ENCODE data around the gene SHISAL2A.

Gene SHISAL2A

GRCh38 chr1:52659851-52660596, 27.1 kb downstream of the SHISAL2A start:
- DNase-seq (ENCODE audit: low read depth), result no peak

DNA sequence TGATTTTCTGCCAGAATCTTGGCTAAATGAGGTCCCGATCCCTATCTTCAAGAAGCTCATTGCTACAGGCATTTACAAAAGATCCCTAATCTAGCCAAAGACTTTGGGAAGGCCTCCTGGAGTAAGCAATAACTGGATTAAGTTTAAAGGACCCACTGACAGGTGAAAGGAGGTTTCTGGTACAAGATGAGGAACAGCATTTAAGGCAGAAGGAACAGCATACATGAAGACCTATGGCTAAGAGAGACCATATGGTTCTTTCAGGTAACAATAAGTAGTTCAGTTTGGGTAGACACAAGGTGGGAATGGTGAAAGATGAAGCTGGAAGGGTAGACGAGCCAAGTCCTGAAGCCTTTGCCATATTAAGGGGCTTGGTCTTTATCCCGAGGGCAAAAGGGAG, 27.8 kb downstream of the SHISAL2A start:
- DNase-seq (ENCODE audit: low read depth), result no peak

DNA sequence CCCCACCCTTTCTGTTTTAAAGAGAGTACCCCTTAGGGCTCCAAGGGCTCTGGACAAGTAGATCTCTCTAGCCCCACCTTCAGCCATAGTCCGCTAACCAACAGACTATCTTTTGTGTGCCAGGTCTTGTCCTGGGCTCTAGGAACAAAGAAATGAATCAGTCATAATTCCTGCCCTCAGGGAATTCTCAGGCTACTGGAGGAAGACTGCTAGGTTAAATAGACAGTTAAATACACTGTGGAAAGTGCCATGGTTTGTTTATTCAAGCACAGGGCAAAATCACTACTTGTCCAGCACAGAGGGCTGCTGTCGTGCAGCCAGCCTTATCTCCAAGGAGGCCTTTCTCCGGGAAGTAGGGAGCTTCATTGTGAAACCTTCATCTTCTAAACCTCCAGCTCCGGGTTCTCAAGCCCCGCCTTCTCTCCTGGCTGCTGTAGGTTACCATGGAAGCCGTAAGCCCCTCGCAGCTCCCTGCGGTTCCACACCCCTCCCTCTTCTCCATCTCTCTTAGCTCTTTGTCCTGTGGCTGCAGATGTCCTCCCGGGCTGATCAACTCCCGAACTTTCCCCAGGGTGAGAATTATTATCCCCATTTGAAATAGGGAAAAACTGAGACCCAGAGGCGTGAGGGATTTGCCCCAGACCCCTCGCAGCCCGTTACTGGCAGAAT, 29.8 kb downstream of the SHISAL2A start:
- DNase-seq (ENCODE audit: low read depth), result no peak

GRCh38 chr1:52663716-52664115, 30.7 kb downstream of the SHISAL2A start:
- DNase-seq (ENCODE audit: low read depth), result no peak

GRCh38 chr1:52665006-52665941, 32.3 kb downstream of the SHISAL2A start:
- DNase-seq (ENCODE audit: low read depth), result no peak

GRCh38 chr1:52667290-52667689, 34.3 kb downstream of the SHISAL2A start:
- DNase-seq (ENCODE audit: low read depth), result no peak

DNA sequence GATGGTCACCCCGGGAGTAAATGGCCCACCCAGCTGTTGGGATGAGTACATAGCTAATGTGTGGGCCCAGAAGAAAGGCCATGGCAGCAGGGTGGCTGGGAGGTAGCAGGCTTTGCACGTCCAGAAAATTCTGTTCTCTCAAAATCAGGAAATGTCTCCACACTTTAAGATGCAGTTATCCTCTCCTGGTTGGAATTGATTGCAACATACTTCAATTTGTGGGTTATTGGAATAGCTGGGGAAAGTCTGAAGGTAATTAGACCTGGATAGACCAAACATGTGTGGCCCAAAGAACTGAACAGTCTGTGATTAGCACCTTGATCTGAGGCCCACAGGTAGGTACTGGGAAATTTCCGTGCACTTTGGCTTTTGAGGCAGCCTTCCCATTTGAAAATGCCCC, 35.0 kb downstream of the SHISAL2A start:
- DNase-seq (ENCODE audit: low read depth), result no peak

DNA sequence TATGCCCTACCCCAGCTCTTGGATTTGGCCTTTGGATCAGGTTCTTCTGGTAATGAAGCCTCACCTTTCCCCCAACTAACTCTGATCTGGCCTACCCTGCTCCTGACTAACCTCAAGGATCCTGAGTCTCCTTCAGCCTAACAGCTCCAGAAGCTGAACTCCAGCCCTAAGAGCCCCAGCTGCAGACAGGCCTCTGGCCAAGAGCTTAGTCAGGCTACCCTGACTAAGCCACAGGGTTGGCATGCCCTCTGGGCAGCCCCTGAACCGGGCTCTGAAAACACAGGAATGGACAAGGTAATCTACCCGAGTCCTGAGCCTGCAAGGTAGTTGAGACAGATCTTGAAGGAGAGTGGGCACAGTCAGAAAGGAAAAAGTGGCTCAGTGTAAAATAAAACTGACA, 35.7 kb downstream of the SHISAL2A start:
- DNase-seq (ENCODE audit: low read depth), result no peak

- DNase-seq (ENCODE audit: low read depth), result no peak
Observed at GRCh38 chr1:52669696-52670095, 36.7 kb downstream of the SHISAL2A start.

DNA sequence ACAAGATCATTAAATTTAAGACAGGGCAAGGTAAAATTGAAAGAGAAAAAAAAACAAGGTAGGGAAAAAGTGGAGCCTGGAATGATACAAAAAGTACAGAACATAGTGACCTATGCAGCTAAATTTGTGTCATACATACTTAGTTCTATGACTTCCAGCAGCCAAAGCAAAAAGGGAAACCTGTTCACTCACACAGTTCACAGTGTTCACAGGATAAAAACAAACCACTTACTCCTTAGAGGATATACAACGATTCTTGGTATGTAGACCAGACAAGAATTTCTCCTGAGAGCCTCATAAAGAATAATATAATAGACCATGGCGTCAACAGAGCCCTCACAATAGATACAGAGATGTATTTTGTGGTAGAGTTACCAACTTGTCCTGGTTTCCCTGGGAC, 37.6 kb downstream of the SHISAL2A start:
- no peak for DNase-seq (ENCODE audit: low read depth)

DNA sequence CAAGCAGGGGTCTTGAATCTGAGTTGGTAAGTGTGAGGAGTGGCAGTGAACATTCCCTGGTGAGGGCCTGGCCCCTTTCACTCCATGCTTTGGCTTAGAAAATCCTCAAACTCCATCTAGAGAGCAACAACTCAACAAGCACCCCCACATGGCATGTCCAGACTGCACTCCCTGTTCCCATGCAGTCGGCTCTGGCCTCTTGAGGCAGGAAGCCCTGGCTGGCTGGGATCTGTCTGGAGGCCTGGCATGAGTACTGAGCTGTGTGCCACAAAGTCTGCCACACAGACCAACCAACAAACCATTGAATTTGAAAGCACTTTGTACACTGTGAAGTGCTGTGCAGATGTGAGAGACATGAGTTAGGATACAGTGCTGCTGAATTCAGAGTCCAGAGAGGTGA, 40.0 kb downstream of the SHISAL2A start:
- DNase-seq (ENCODE audit: low read depth), result no peak

GRCh38 chr1:52673513-52673912, 40.5 kb downstream of the SHISAL2A start:
- no peak for DNase-seq (ENCODE audit: low read depth)

DNA sequence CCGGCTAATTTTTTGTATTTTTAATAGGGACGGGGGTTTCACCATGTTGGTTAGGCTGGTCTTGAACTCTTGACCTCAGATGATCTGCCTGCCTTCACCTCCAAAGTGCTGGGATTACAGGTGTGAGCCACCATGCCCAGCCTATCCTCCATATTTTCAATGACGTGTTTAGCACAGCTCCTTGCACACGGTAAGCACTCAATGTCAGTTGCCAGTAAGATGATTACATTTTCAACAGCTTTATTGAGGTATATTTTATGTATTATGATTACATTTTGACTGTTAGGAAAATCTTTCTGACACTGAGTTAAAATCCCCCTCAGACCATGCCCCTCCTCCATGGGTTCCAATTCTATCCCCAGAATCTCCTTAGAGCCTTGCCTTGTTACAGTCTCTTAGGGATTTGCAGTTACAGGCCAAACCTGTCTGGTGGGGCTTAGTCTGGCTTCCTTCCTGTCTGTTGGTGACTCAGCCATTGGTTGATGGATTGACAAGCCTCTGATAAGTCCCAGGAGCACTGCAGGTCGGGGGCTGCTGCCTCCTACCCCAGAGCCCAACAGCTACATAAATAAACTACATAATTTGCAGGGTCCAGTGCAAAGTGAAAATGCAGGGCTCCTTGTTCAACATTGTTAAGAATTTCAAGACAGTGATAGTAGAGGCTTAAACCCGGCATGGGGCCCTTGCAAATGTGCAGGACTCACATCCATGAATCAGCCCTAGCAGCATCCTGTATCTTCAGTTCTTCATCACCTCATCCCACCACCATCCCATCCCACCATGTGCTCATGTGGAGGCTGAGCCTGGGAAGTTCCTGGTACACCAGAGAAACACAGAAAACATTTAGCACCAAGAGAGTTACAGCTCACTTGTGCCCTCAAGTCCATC, 41.8 kb downstream of the SHISAL2A start:
- DNase-seq (ENCODE audit: low read depth), result no peak

DNA sequence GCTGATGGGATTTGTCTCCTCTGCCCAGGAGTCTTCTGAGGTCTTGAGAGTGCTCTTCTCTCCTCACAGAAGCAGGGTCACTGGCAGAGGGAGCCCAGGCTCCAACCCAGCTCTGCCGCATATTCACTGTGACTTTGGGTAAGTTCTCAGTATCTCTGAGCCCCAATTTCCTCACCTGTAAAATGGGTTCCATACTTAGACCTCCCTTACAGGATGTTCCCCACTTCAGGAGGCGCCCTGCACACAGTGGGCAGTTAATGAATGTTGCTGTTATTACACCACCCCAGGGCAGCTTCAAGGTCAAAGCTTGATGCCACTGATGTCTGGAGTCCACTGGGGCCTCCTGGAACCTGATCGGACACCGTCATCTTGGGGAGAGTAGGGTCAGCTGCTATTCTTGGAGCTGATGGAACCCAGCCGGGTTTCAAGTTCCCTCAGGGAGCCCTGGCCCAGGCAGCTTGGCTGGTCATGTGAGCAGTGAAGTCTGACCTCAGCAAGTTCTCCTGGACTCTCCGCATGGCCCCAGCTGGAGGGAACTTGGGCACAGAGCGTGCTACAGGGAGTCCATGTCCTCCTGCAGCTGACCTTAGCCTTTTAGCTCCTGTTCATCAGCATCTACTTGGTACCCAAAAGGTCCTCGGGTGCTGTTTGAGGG, 43.4 kb downstream of the SHISAL2A start:
- no peak for DNase-seq (ENCODE audit: low read depth)

DNA sequence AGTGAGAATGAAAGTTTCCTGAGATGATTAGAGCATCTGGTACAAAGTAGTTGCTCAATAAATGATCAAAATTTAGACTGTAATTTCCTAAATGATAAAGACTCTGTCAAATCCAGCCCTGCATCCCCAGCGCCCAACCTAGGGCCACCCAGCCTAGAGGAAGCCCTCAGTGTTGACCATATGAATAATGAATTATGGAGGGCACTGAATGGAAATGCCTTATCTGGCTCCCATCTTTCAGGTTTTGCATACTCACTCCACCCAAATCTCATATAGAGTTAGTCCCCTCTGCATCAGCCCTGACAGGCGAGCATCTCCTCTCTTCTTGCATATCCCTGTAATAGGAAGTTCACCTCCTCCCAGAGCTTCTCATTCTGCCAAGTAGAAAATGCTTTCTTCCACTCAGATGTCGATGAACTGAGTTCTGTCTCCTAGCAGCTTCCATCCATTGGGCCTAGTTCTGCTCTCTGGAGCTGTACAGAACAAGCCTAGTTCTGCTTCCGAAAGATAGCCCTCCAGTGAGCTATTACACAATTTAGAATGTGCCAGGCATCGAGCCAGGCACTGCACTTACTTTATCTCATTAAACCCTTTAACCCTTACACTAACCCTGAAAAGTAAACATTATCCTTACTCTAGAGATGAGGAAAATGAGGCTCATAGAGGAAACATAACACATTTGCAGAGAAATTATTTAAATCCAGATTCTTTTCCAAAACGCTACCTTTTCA, 44.3 kb downstream of the SHISAL2A start:
- no peak for DNase-seq (ENCODE audit: low read depth)

GRCh38 chr1:52679048-52679447, 46.1 kb downstream of the SHISAL2A start:
- DNase-seq (ENCODE audit: low read depth), result no peak

DNA sequence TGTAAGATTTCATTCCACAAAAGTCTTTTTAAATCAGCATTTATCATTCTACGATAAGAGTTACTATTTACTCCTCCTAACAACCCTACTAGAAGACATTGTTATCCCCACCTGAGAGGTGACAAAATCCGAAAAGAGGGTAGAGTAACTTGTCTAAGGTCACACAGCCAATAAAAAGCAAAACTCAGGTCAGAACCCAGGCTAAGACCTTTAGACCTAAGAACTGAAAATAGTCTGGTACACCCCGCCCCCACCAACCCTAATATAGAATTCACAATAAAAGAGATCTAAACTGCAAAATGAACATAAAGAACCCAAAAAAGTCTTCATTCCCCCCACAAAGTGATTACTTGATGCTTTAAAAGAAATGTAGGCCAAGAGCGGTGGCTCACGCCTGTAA, 46.5 kb downstream of the SHISAL2A start:
- DNase-seq (ENCODE audit: low read depth), result no peak

DNA sequence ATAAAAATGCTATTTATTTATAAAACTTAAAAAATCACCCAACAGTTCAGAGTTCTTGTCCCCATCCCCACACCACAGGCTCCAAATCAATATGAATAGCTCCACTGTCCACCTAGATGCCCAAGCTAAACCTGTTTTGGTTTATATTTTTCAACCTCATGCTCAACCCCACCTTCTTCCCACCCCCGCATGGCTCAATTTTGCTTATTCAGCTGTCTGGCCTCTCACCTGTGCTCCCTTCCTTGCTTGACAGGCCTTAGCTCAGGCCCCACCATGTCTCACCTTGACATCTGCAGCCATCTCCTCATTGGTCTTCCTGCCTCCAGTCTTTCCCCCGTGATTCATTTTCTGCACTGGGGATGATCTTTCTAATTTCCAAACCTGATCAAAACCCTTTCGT, 47.4 kb downstream of the SHISAL2A start:
- no peak for DNase-seq (ENCODE audit: low read depth)

DNA sequence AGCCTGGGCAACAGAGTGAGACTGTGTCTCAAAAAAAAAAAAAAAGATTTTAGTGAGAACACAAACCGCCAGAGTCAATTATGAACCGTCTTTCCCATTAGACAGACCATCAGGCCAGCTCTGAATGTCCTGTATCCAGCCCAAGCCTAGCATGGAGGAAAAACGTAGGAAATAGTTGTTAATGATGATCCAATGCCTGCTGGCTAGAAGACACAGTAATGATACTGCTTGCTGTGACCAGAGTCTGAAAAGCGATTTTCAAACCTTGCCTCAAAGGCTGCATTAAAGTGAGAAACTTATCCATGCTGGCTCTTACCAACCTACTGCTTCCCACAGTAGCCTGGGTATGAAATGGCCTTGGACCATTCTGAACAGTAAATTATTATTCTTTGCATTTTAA, 48.2 kb downstream of the SHISAL2A start:
- DNase-seq (ENCODE audit: low read depth), result no peak

- DNase-seq (ENCODE audit: low read depth), result no peak
Observed at GRCh38 chr1:52683367-52683940, 50.5 kb downstream of the SHISAL2A start.
